Measurements from ENCODE around the gene SESTD1. TPM values are rescaled to one million over a fixed set of nuclear protein-coding genes. Genes with fewer than 3 reads are reported as not detected.
"Not testable (repeated sequence)": the region's sequence is repeated elsewhere in the genome, so short reads cannot be mapped to it uniquely, and the experiment has no call there.

The SESTD1 gene
- total RNA-seq, 2 donors from 2014 or later, result 142 to 163 TPM

- DNase-seq (ENCODE audit: low spot score), result no peak
- intact Hi-C loops (cut with DNase I), result no loop called here
Measured at GRCh38 chr2:179132076-179132475, 132.6 kb downstream of the SESTD1 start.

- DNase-seq (ENCODE audit: low spot score), result no peak
- intact Hi-C loops (cut with DNase I), result no loop called here
Measured at GRCh38 chr2:179130560-179130959, 134.1 kb downstream of the SESTD1 start.

- intact Hi-C loops (cut with DNase I), result no loop called here
- no peak for DNase-seq (ENCODE audit: low spot score)
Measured at GRCh38 chr2:179129574-179130238, 134.9 kb downstream of the SESTD1 start.

- intact Hi-C loops (cut with DNase I), result no loop called here
- no peak for DNase-seq (ENCODE audit: low spot score)
Measured at GRCh38 chr2:179125404-179125803, 139.2 kb downstream of the SESTD1 start.

- no peak for DNase-seq (ENCODE audit: low spot score)
- intact Hi-C loops (cut with DNase I), result no loop called here
Measured at GRCh38 chr2:179124282-179124681, 140.3 kb downstream of the SESTD1 start.

GRCh38 chr2:179123272-179123662 is 141.4 kb downstream of the SESTD1 start:
- intact Hi-C loops (cut with DNase I), result no loop called here

GRCh38 chr2:179107737-179108136 is 156.9 kb downstream of the SESTD1 start:
- intact Hi-C loops (cut with DNase I), result no loop called here
- DNase-seq (ENCODE audit: low spot score), result no peak

More at GRCh38 chr2:179123272-179123662, 141.4 kb downstream of the SESTD1 start:
- no peak for DNase-seq (ENCODE audit: low spot score)

- DNase-seq (ENCODE audit: low spot score), result peak; percentile 74
- intact Hi-C loops (cut with DNase I), result no loop called here
Measured at GRCh38 chr2:179106676-179107428, 157.8 kb downstream of the SESTD1 start.

- intact Hi-C loops (cut with DNase I), result no loop called here
- DNase-seq (ENCODE audit: low spot score), result no peak
Measured at GRCh38 chr2:179106342-179106675, 158.3 kb downstream of the SESTD1 start.

GRCh38 chr2:179104736-179105135 is 159.9 kb downstream of the SESTD1 start:
- DNase-seq (ENCODE audit: low spot score), result no peak
- intact Hi-C loops (cut with DNase I), result no loop called here

GRCh38 chr2:179098080-179098689 is 166.4 kb downstream of the SESTD1 start:
- intact Hi-C loops (cut with DNase I), result no loop called here
- no peak for DNase-seq (ENCODE audit: low spot score)

- intact Hi-C loops (cut with DNase I), result no loop called here
- no peak for DNase-seq (ENCODE audit: low spot score)
Measured at GRCh38 chr2:179097131-179097530, 167.5 kb downstream of the SESTD1 start.

- DNase-seq (ENCODE audit: low spot score), result no peak
- intact Hi-C loops (cut with DNase I), result no loop called here
Measured at GRCh38 chr2:179096090-179096489, 168.5 kb downstream of the SESTD1 start.

- DNase-seq (ENCODE audit: low spot score); intact Hi-C loops (cut with DNase I): not testable (repeated sequence)
Measured at GRCh38 chr2:179092912-179093311, 171.7 kb downstream of the SESTD1 start.

- intact Hi-C loops (cut with DNase I), result no loop called here
- DNase-seq (ENCODE audit: low spot score), result no peak
Measured at GRCh38 chr2:179082697-179083096, 181.9 kb downstream of the SESTD1 start.

GRCh38 chr2:179081954-179082353 is 182.7 kb downstream of the SESTD1 start:
- intact Hi-C loops (cut with DNase I), result no loop called here
- DNase-seq (ENCODE audit: low spot score), result no peak

GRCh38 chr2:179072527-179072926 is 192.1 kb downstream of the SESTD1 start:
- intact Hi-C loops (cut with DNase I), result no loop called here
- no peak for DNase-seq (ENCODE audit: low spot score)

GRCh38 chr2:179071810-179072355 is 192.7 kb downstream of the SESTD1 start:
- no peak for DNase-seq (ENCODE audit: low spot score)
- intact Hi-C loops (cut with DNase I), result no loop called here

- intact Hi-C loops (cut with DNase I), result no loop called here
Measured at GRCh38 chr2:179070895-179071294, 193.7 kb downstream of the SESTD1 start.

GRCh38 chr2:179069685-179070084 is 194.9 kb downstream of the SESTD1 start:
- intact Hi-C loops (cut with DNase I), result no loop called here
- DNase-seq (ENCODE audit: low spot score), result no peak

More at GRCh38 chr2:179070895-179071294, 193.7 kb downstream of the SESTD1 start:
- DNase-seq (ENCODE audit: low spot score), result no peak
